Amniotic epithelial cell (primary cell): ENCODE measurements around the gene ACAD8.
"Not testable (repeated sequence)": the region's sequence is repeated elsewhere in the genome, so short reads cannot be mapped to it uniquely, and the experiment has no call there.

Experiments used
- DNase-seq: peaks from one replicate; pipeline ENCODE4 v3.0.0-alpha.2; 2010; ENCODE audit warnings: low read depth

The ACAD8 gene

GRCh38 chr11:134240592-134240991 is 12.8 kb upstream of the ACAD8 start:
- no peak for DNase-seq

GRCh38 chr11:134242376-134242775 is 11.0 kb upstream of the ACAD8 start:
- no peak for DNase-seq

GRCh38 chr11:134243913-134244312 is 9.5 kb upstream of the ACAD8 start:
- DNase-seq: no peak

- peak; percentile 32 for DNase-seq
Observed at GRCh38 chr11:134244593-134244992, 8.8 kb upstream of the ACAD8 start.

- no peak for DNase-seq
Observed at GRCh38 chr11:134245434-134245833, 7.9 kb upstream of the ACAD8 start.

GRCh38 chr11:134246100-134246499 is 7.3 kb upstream of the ACAD8 start:
- DNase-seq: no peak

- no peak for DNase-seq
Observed at GRCh38 chr11:134246678-134247077, 6.7 kb upstream of the ACAD8 start.

- DNase-seq: no peak
Observed at GRCh38 chr11:134248910-134249480, 4.4 kb upstream of the ACAD8 start.

- DNase-seq: no peak
Observed at GRCh38 chr11:134250246-134250645, 3.1 kb upstream of the ACAD8 start.

- no peak for DNase-seq
Observed at GRCh38 chr11:134250675-134251074, 2.7 kb upstream of the ACAD8 start.

GRCh38 chr11:134252346-134253187 is 801 bp upstream of the ACAD8 start:
- peak; percentile 67 for DNase-seq

- DNase-seq: no peak
Observed at GRCh38 chr11:134254433-134255183, 1.2 kb downstream of the ACAD8 start.

GRCh38 chr11:134255184-134255561 is 1.8 kb downstream of the ACAD8 start:
- DNase-seq: not testable (repeated sequence)

GRCh38 chr11:134257101-134257500 is 3.7 kb downstream of the ACAD8 start:
- DNase-seq: no peak

- DNase-seq: no peak
Observed at GRCh38 chr11:134258577-134258976, 5.2 kb downstream of the ACAD8 start.

GRCh38 chr11:134260503-134260902 is 7.1 kb downstream of the ACAD8 start:
- no peak for DNase-seq

- no peak for DNase-seq
Observed at GRCh38 chr11:134260983-134261382, 7.6 kb downstream of the ACAD8 start.

GRCh38 chr11:134261626-134262488 is 8.5 kb downstream of the ACAD8 start:
- peak; percentile 31 for DNase-seq

GRCh38 chr11:134264966-134265764 is 11.8 kb downstream of the ACAD8 start:
- no peak for DNase-seq

- no peak for DNase-seq
Observed at GRCh38 chr11:134266440-134266839, 13.1 kb downstream of the ACAD8 start.

- peak; percentile 97 for DNase-seq
Observed at GRCh38 chr11:134266841-134267251, 13.5 kb downstream of the ACAD8 start.
